IMR-90 (cell line): ENCODE results near the gene CIC. TPM values are rescaled to one million over a fixed set of nuclear protein-coding genes. Genes with fewer than 3 reads are reported as not detected.

Experiments used
- ATAC-seq: fragments of 200-7000 bp; cut with Tn5 transposase; 2 replicates; pipeline ENCODE4 v1.9.1; 2020; ENCODE audit warnings: low read depth, mild to moderate bottlenecking, moderate library complexity
- BruUV-seq: library from RNA; stranded (reverse); fragments of 400-500 nt; replicated peaks from 2 replicates; lab custom pipeline; 2021; lab: Mats Ljungman, UMichigan
- CTCF ChIA-PET: fragments of 300-600 bp; formaldehyde crosslinking; extraction: SDS; loops from one replicate; lab custom pipeline; 2021; ENCODE audit warnings: antibody characterized with exemption; lab: Yijun Ruan, JAX
- POLR2A ChIA-PET: fragments of 300-600 bp; sonication (Branson Sonifier 250); formaldehyde crosslinking; loops from one replicate; lab custom pipeline; 2022; ENCODE audit warnings: antibody characterized with exemption; ENCODE audit not compliant: unreplicated experiment; lab: Charles Lee
- DNase-seq: peaks from one replicate; pipeline ENCODE4 v3.0.0; 2013
- H2AFZ ChIP-seq: replicated peaks from 2 replicates; pipeline ENCODE3; 2013; ENCODE audit warnings: low read length, mild to moderate bottlenecking; ENCODE audit not compliant: poor library complexity
- H2AK5ac ChIP-seq: 2 replicates; pipeline ENCODE4 v1.6.1; 2013; ENCODE audit warnings: low read depth, low read length, inconsistent platforms
- H2AK9ac ChIP-seq: replicated peaks from 2 replicates; pipeline ENCODE3; 2013; ENCODE audit warnings: mild to moderate bottlenecking, low read depth, low read length, moderate library complexity; ENCODE audit not compliant: poor library complexity
- H2BK120ac ChIP-seq: 2 replicates; pipeline ENCODE4 v1.6.1; 2013; ENCODE audit warnings: low read depth, low read length, inconsistent platforms
- H2BK15ac ChIP-seq: 3 replicates; pipeline ENCODE4 v1.6.1; 2013; ENCODE audit warnings: low read depth, low read length, inconsistent platforms
- H2BK20ac ChIP-seq: 2 replicates; pipeline ENCODE4 v1.6.1; 2013; ENCODE audit warnings: low read depth, mild to moderate bottlenecking, inconsistent platforms, low read length, moderate library complexity
- H2BK5ac ChIP-seq: 2 replicates; pipeline ENCODE4 v1.6.1; 2013; ENCODE audit warnings: mild to moderate bottlenecking, low read depth, low read length, inconsistent platforms; ENCODE audit not compliant: poor library complexity, severe bottlenecking
- H3K14ac ChIP-seq: replicated peaks from 2 replicates; pipeline ENCODE4 v1.6.1; 2013; ENCODE audit warnings: low read depth, low read length, inconsistent platforms
- H3K18ac ChIP-seq: 2 replicates; pipeline ENCODE4 v1.6.1; 2013; ENCODE audit warnings: low read depth, low read length, control low read depth
- H3K23ac ChIP-seq: 2 replicates; pipeline ENCODE4 v1.6.1; 2013; ENCODE audit warnings: low read depth, low read length, inconsistent platforms
- H3K27ac ChIP-seq: 2 replicates; pipeline ENCODE4 v1.5.1; 2013; ENCODE audit warnings: mild to moderate bottlenecking, control low read depth, low read length; ENCODE audit not compliant: insufficient read depth
- H3K27me3 ChIP-seq: 2 replicates; pipeline ENCODE4 v1.6.1; 2013; ENCODE audit warnings: low read length; ENCODE audit not compliant: control insufficient read depth, insufficient read depth
- H3K36me3 ChIP-seq: 2 replicates; pipeline ENCODE4 v1.6.1; 2013; ENCODE audit warnings: low read length, mixed read lengths; ENCODE audit not compliant: control insufficient read depth, insufficient read depth
- H3K4ac ChIP-seq: 2 replicates; pipeline ENCODE4 v1.6.1; 2013; ENCODE audit warnings: low read depth, low read length, inconsistent platforms
- H3K4me1 ChIP-seq: 2 replicates; pipeline ENCODE4 v1.6.1; 2013; ENCODE audit warnings: low read length, mixed read lengths; ENCODE audit not compliant: control insufficient read depth, insufficient read depth
- H3K4me2 ChIP-seq: 2 replicates; pipeline ENCODE4 v1.6.1; 2013; ENCODE audit warnings: low read depth, mild to moderate bottlenecking, control low read depth, low read length, moderate library complexity
- H3K4me3 ChIP-seq: 2 replicates; pipeline ENCODE4 v1.5.1; 2013; ENCODE audit warnings: low read depth, mild to moderate bottlenecking, control low read depth, low read length, moderate library complexity; ENCODE audit not compliant: insufficient read depth
- H3K56ac ChIP-seq: 2 replicates; pipeline ENCODE4 v1.6.1; 2013; ENCODE audit warnings: low read length, inconsistent platforms; ENCODE audit not compliant: insufficient read depth; ENCODE audit errors: extremely low read depth
- H3K79me1 ChIP-seq, 2 experiments: 2 replicates each; pipeline ENCODE4 v1.6.1; 2013; ENCODE audit warnings: low read length in 2 of 2, inconsistent platforms in 1 of 2, low read depth in 1 of 2
- H3K9ac ChIP-seq: 2 replicates; pipeline ENCODE4 v1.6.1; 2013; ENCODE audit warnings: low read depth, low read length, control low read depth
- H3K9me1 ChIP-seq: 2 replicates; pipeline ENCODE4 v1.6.1; 2013; ENCODE audit warnings: low read length, inconsistent platforms; ENCODE audit not compliant: insufficient read depth
- H3K9me3 ChIP-seq: 2 replicates; pipeline ENCODE4 v1.6.1; 2013; ENCODE audit warnings: low read length; ENCODE audit not compliant: control insufficient read depth, insufficient read depth
- H4K20me1 ChIP-seq: 2 replicates; pipeline ENCODE4 v1.6.1; 2013; ENCODE audit warnings: low read length, inconsistent platforms; ENCODE audit not compliant: insufficient read depth
- H4K5ac ChIP-seq: 2 replicates; pipeline ENCODE4 v1.6.1; 2013; ENCODE audit warnings: mild to moderate bottlenecking, low read depth, low read length, control low read depth
- H4K8ac ChIP-seq, 2 experiments: 2 replicates each; pipeline ENCODE4 v1.6.1; 2013; ENCODE audit warnings: low read depth in 2 of 2, low read length in 2 of 2, control low read depth in 1 of 2, inconsistent platforms in 1 of 2
- H4K91ac ChIP-seq: 2 replicates; pipeline ENCODE4 v1.6.1; 2013; ENCODE audit warnings: low read depth, low read length, inconsistent platforms; ENCODE audit not compliant: insufficient read depth
- BHLHE40 ChIP-seq: fragments of 150-350 bp; IDR thresholded peaks from 2 replicates; pipeline ENCODE4 v1.6.1; 2016; ENCODE audit warnings: mild to moderate bottlenecking, low read depth, low read length
- CEBPB ChIP-seq: IDR thresholded peaks from 2 replicates; pipeline ENCODE4 v1.6.1; 2012; ENCODE audit warnings: low read depth, low read length, improper control_type of control experiment
- CHD1 ChIP-seq: IDR thresholded peaks from 2 replicates; pipeline ENCODE4 v1.6.1; 2012; ENCODE audit warnings: low read depth, low read length, improper control_type of control experiment
- MAFK ChIP-seq: IDR thresholded peaks from 2 replicates; pipeline ENCODE4 v1.6.1; 2012; ENCODE audit warnings: low read depth, low read length, improper control_type of control experiment
- MAZ ChIP-seq: IDR thresholded peaks from 2 replicates; pipeline ENCODE4 v1.6.1; 2012; ENCODE audit warnings: low read depth, mild to moderate bottlenecking, low read length, improper control_type of control experiment, moderate library complexity, borderline replicate concordance
- MXI1 ChIP-seq: IDR thresholded peaks from 2 replicates; pipeline ENCODE4 v1.6.1; 2012; ENCODE audit warnings: low read depth, mild to moderate bottlenecking, low read length, moderate library complexity, borderline replicate concordance
- NFE2L2 ChIP-seq: fragments of 150-350 bp; IDR thresholded peaks from 2 replicates; pipeline ENCODE4 v1.6.1; 2016; ENCODE audit warnings: low read depth, mild to moderate bottlenecking, low read length
- POLR2A ChIP-seq: IDR thresholded peaks from 2 replicates; pipeline ENCODE4 v1.6.1; 2012; ENCODE audit warnings: mild to moderate bottlenecking, low read depth, low read length
- RCOR1 ChIP-seq: IDR thresholded peaks from 2 replicates; pipeline ENCODE4 v1.6.1; 2012; ENCODE audit warnings: mild to moderate bottlenecking, low read length, improper control_type of control experiment; ENCODE audit not compliant: insufficient replicate concordance
- SMC3 ChIP-seq: fragments of 150-350 bp; IDR thresholded peaks from 2 replicates; pipeline ENCODE4 v1.6.1; 2016; ENCODE audit warnings: low read depth, mild to moderate bottlenecking, antibody characterized with exemption, low read length, moderate library complexity
- WGBS, 2 experiments: methylation state at CpG; one replicate each; pipeline versions ENCODE4 v1.1.5 to v1.1.7; 2013; ENCODE audit warnings: missing lambda C conversion rate in 2 of 2; ENCODE audit not compliant: insufficient read length in 1 of 2; ENCODE audit errors: extremely low coverage in 2 of 2; 5-methylcytosine and 5-hydroxymethylcytosine counted together
- dilution Hi-C: fragments of 300-500 bp; cut with HindIII; formaldehyde crosslinking; loops from one replicate; pipeline ENCODE4 v1.14.3; 2018; ENCODE audit warnings: low sequenced_read_pairs; ENCODE audit not compliant: unreplicated experiment
- in situ Hi-C: fragments of 300-500 bp; cut with MboI; formaldehyde crosslinking; loops from 3 replicates; pipeline ENCODE4 v1.14.3; 2019; ENCODE audit warnings: low sequenced_read_pairs, inconsistent platforms, mixed read lengths
- intact Hi-C: fragments of 100-400 bp; cut with micrococcal nuclease; formaldehyde crosslinking; loops from 2 replicates; pipeline ENCODE4 v1.10.0; 2022
- polyA plus RNA-seq, 3 experiments: library from polyadenylated mRNA; depleted of rRNA; stranded (reverse); fragments of >200 nt; gene quantifications; 2 replicates each; pipeline ENCODE4 v1.2.3, GENCODE V29; 2012; ENCODE audit warnings: low replicate concordance in 1 of 3
- total RNA-seq: library from RNA; depleted of rRNA; stranded (reverse); fragments of >200 nt; gene quantifications from 2 replicates; pipeline ENCODE4 v1.2.3, GENCODE V29; 2012
- TF ChIP-seq, protein P1 (sequence below): fragments of 150-350 bp; IDR thresholded peaks from 2 replicates; pipeline ENCODE4 v1.6.1; 2017; ENCODE audit warnings: mild to moderate bottlenecking, antibody characterized with exemption, low read length, low read depth
- TF ChIP-seq, protein P2 (sequence below): fragments of 150-350 bp; IDR thresholded peaks from 2 replicates; pipeline ENCODE4 v1.6.1; 2016; ENCODE audit warnings: low read depth, mild to moderate bottlenecking, low read length, moderate library complexity, borderline replicate concordance
- TF ChIP-seq, protein P3 (sequence below): conservative IDR thresholded peaks from 2 replicates; pipeline ENCODE4 v1.5.1; 2012; ENCODE audit warnings: mild to moderate bottlenecking, low read depth, low read length, improper control_type of control experiment

CIC gene
- total and polyA plus RNA-seq, 2 of the 4 experiments (the other 2 are of a cell fraction), result 1.8 to 23.2 TPM

DNA sequence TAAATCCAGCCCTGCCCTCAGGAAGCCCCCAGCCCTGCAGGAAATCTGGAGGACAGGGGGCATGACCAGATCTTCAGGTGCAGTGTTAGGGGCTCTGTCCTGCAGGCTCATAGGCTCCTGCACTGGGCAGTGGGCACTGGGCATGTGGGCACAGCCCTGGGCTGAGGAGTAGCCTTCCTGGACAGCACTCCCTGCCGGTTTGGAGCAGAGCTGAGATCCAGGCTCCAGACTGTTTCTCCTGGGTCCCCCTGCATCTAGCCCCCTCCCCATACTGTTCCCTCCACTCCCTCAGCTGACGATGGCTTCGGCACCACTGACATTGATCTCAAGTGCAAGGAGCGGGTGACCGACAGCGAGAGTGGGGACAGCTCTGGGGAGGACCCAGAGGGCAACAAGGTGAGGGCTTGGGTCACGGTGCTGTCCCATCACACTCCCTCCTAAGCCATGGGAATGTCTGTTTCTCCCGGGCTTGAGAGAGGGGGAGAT, 20.5 kb downstream of the CIC start:
- ATAC-seq, result no peak
- H3K4ac ChIP-seq, result no peak overlapping the region
- H3K14ac ChIP-seq, result no peak overlapping the region
- H3K18ac ChIP-seq, result no peak overlapping the region
- H3K4me2 ChIP-seq, result no peak overlapping the region
- BruUV-seq, result no TSS peak
- dilution Hi-C loops (no loop called here), intact Hi-C loops (no loop called here), in situ Hi-C loops (no loop called here)
- H2AK5ac ChIP-seq, result no peak overlapping the region
- peaks cover 23% of the 10 kb centered on the region for H4K20me1 ChIP-seq
- H3K23ac ChIP-seq, result no peak overlapping the region
- H3K9me3 ChIP-seq, result no peaks in the 10 kb centered on the region
- H4K8ac ChIP-seq, result no peak overlapping the region
- WGBS, 2 experiments, result no CpG with 5 or more reads among the region's 8 CpGs
- H2AK9ac ChIP-seq, result peak overlapping the region; percentile 5
- no peak overlapping the region for H3K56ac ChIP-seq
- H2BK15ac ChIP-seq, result no peak overlapping the region
- no peak overlapping the region for H3K27ac ChIP-seq
- peaks cover 25 to 34% of the 10 kb centered on the region in 2 experiments for H3K79me1 ChIP-seq
- no peak overlapping the region for H2BK120ac ChIP-seq
- DNase-seq, result no peak
- no peak overlapping the region for H4K5ac ChIP-seq
- no peak overlapping the region for H2AFZ ChIP-seq
- TF ChIP-seq NFE2L2, result no peak
- TF ChIP-seq MAZ, result no peak
- TF ChIP-seq BHLHE40, result no peak
- no peak for TF ChIP-seq MXI1
- TF ChIP-seq, protein P1, sequence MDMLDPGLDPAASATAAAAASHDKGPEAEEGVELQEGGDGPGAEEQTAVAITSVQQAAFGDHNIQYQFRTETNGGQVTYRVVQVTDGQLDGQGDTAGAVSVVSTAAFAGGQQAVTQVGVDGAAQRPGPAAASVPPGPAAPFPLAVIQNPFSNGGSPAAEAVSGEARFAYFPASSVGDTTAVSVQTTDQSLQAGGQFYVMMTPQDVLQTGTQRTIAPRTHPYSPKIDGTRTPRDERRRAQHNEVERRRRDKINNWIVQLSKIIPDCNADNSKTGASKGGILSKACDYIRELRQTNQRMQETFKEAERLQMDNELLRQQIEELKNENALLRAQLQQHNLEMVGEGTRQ, result no peak
- no peak for TF ChIP-seq MAFK
- no peak for TF ChIP-seq CEBPB
- TF ChIP-seq SMC3, result no peak
- TF ChIP-seq, protein P2, sequence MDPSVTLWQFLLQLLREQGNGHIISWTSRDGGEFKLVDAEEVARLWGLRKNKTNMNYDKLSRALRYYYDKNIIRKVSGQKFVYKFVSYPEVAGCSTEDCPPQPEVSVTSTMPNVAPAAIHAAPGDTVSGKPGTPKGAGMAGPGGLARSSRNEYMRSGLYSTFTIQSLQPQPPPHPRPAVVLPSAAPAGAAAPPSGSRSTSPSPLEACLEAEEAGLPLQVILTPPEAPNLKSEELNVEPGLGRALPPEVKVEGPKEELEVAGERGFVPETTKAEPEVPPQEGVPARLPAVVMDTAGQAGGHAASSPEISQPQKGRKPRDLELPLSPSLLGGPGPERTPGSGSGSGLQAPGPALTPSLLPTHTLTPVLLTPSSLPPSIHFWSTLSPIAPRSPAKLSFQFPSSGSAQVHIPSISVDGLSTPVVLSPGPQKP, result no peak
- no peak for TF ChIP-seq POLR2A
- TF ChIP-seq, protein P3, sequence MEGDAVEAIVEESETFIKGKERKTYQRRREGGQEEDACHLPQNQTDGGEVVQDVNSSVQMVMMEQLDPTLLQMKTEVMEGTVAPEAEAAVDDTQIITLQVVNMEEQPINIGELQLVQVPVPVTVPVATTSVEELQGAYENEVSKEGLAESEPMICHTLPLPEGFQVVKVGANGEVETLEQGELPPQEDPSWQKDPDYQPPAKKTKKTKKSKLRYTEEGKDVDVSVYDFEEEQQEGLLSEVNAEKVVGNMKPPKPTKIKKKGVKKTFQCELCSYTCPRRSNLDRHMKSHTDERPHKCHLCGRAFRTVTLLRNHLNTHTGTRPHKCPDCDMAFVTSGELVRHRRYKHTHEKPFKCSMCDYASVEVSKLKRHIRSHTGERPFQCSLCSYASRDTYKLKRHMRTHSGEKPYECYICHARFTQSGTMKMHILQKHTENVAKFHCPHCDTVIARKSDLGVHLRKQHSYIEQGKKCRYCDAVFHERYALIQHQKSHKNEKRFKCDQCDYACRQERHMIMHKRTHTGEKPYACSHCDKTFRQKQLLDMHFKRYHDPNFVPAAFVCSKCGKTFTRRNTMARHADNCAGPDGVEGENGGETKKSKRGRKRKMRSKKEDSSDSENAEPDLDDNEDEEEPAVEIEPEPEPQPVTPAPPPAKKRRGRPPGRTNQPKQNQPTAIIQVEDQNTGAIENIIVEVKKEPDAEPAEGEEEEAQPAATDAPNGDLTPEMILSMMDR, result no peak
- TF ChIP-seq CHD1, result no peak
- no peak for TF ChIP-seq RCOR1
- no peak overlapping the region for H3K4me3 ChIP-seq
- peaks cover 16% of the 10 kb centered on the region for H3K4me1 ChIP-seq
- H3K36me3 ChIP-seq, result peaks cover 74% of the 10 kb centered on the region
- POLR2A ChIA-PET, result no interaction called here
- peaks cover 7% of the 10 kb centered on the region; the same call in 1 of the 2 replicates for H3K9me1 ChIP-seq
- no peaks in the 10 kb centered on the region for H3K27me3 ChIP-seq
- H2BK20ac ChIP-seq, result no peak overlapping the region
- no peak overlapping the region for H2BK5ac ChIP-seq
- CTCF ChIA-PET, result no interaction called here
- H3K9ac ChIP-seq, result no peak overlapping the region
- H4K91ac ChIP-seq, result no peak overlapping the region
